GM23338 (cell line): ENCODE results near the gene MEGF8.

Source experiments
- ETS1 ChIP-seq: IDR thresholded peaks from 2 replicates; pipeline ENCODE4 v1.6.1; 2016; ENCODE audit warnings: antibody characterized with exemption
- EZH2 ChIP-seq: fragments of 200-600 bp; sonication (generic); IDR thresholded peaks from one replicate; pipeline ENCODE4 v1.8.0; 2017; ENCODE audit warnings: antibody characterized with exemption, mild to moderate bottlenecking, low read depth; ENCODE audit not compliant: unreplicated experiment
- EZH2phosphoT487 ChIP-seq: fragments of 200-600 bp; sonication (generic); IDR thresholded peaks from one replicate; pipeline ENCODE4 v1.8.1; 2018; ENCODE audit warnings: antibody characterized with exemption; ENCODE audit not compliant: unreplicated experiment
- JUNB ChIP-seq: IDR thresholded peaks from one replicate; pipeline ENCODE4 v1.6.1; 2016; ENCODE audit warnings: antibody characterized with exemption; ENCODE audit not compliant: unreplicated experiment
- NANOG ChIP-seq: IDR thresholded peaks from 2 replicates; pipeline ENCODE4 v1.6.1; 2016; ENCODE audit warnings: antibody characterized with exemption, borderline replicate concordance
- POLR2AphosphoS5 ChIP-seq: IDR thresholded peaks from 2 replicates; pipeline ENCODE4 v1.6.1; 2016; ENCODE audit warnings: antibody characterized with exemption, low read depth
- REST ChIP-seq: IDR thresholded peaks from one replicate; pipeline ENCODE4 v1.6.1; 2018; ENCODE audit warnings: antibody characterized with exemption; ENCODE audit not compliant: unreplicated experiment
- TF ChIP-seq, protein P1 (sequence below), 2 experiments: fragments of 200-600 bp in 1 of 2; sonication (generic) in 1 of 2; conservative IDR thresholded peaks; 2 replicates each; pipeline versions ENCODE4 v1.5.1 to v1.6.1; 2016 to 2017; ENCODE audit warnings: antibody characterized with exemption in 2 of 2, low read depth in 2 of 2, mild to moderate bottlenecking in 2 of 2, moderate library complexity in 1 of 2

DNA sequence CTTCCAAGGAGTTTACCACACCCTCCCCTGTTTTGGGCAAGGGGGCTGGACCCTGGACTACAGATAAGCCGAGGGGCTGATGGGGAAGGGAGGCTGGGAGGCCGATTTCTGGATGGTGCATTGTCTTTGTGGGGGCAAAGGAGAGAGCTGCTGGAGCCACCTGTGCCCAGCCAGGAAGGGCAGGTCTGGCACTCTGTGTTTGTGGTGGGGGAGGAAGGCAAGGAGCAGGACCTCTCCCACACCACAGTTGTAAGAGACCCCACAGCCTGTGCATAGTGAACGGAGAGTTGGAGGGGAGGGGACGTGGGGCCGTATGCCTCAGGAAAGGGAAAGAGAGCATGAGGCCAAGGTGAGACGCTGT lies 39.5 kb upstream of the MEGF8 start:
- no peak for TF ChIP-seq EZH2
- TF ChIP-seq, protein P1, sequence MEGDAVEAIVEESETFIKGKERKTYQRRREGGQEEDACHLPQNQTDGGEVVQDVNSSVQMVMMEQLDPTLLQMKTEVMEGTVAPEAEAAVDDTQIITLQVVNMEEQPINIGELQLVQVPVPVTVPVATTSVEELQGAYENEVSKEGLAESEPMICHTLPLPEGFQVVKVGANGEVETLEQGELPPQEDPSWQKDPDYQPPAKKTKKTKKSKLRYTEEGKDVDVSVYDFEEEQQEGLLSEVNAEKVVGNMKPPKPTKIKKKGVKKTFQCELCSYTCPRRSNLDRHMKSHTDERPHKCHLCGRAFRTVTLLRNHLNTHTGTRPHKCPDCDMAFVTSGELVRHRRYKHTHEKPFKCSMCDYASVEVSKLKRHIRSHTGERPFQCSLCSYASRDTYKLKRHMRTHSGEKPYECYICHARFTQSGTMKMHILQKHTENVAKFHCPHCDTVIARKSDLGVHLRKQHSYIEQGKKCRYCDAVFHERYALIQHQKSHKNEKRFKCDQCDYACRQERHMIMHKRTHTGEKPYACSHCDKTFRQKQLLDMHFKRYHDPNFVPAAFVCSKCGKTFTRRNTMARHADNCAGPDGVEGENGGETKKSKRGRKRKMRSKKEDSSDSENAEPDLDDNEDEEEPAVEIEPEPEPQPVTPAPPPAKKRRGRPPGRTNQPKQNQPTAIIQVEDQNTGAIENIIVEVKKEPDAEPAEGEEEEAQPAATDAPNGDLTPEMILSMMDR (conservative IDR thresholded peaks at IDR 0.05; ENCODE audit: low read depth in 2 of 2), result no peak
- no peak for TF ChIP-seq JUNB
- no peak for TF ChIP-seq POLR2AphosphoS5
- no peak for TF ChIP-seq EZH2phosphoT487
- TF ChIP-seq ETS1, result no peak
- TF ChIP-seq NANOG, result no peak
- TF ChIP-seq REST, result no peak
